HG02981 (cell line): Measurements from ENCODE around the gene CFAP410.

Experiments used
- ATAC-seq: cut with Tn5 transposase; IDR thresholded peaks from one replicate; pipeline ENCODE4 v1.9.1; 2021; ENCODE audit warnings: mild to moderate bottlenecking, moderate library complexity; ENCODE audit not compliant: unreplicated experiment

The CFAP410 gene

GRCh38 chr21:44331650-44332307, 7.4 kb downstream of the CFAP410 start:
- no peak for ATAC-seq

- ATAC-seq: no peak
Observed at GRCh38 chr21:44331209-44331608, 8.0 kb downstream of the CFAP410 start.

GRCh38 chr21:44330698-44331097, 8.5 kb downstream of the CFAP410 start:
- ATAC-seq: no peak

- ATAC-seq: no peak
Observed at GRCh38 chr21:44329971-44330681, 9.1 kb downstream of the CFAP410 start.

- no peak for ATAC-seq
Observed at GRCh38 chr21:44329086-44329889, 9.9 kb downstream of the CFAP410 start.

- no peak for ATAC-seq
Observed at GRCh38 chr21:44328242-44328895, 10.8 kb downstream of the CFAP410 start.

- ATAC-seq: no peak
Observed at GRCh38 chr21:44327603-44327974, 11.6 kb downstream of the CFAP410 start.

GRCh38 chr21:44326716-44327602, 12.2 kb downstream of the CFAP410 start:
- ATAC-seq: no peak

- no peak for ATAC-seq
Observed at GRCh38 chr21:44326272-44326647, 12.9 kb downstream of the CFAP410 start.

- ATAC-seq: no peak
Observed at GRCh38 chr21:44325386-44326271, 13.6 kb downstream of the CFAP410 start.

- ATAC-seq: no peak
Observed at GRCh38 chr21:44324854-44325107, 14.4 kb downstream of the CFAP410 start.

- ATAC-seq: no peak
Observed at GRCh38 chr21:44324106-44324853, 14.9 kb downstream of the CFAP410 start.

- ATAC-seq: no peak
Observed at GRCh38 chr21:44323591-44323990, 15.6 kb downstream of the CFAP410 start.

GRCh38 chr21:44322621-44323325, 16.4 kb downstream of the CFAP410 start:
- ATAC-seq: no peak

GRCh38 chr21:44321846-44322450, 17.2 kb downstream of the CFAP410 start:
- ATAC-seq: no peak

- no peak for ATAC-seq
Observed at GRCh38 chr21:44320847-44321246, 18.3 kb downstream of the CFAP410 start.

GRCh38 chr21:44319407-44320065, 19.7 kb downstream of the CFAP410 start:
- ATAC-seq: no peak
